Measurements from ENCODE around the gene SLC22A5. TPM values are rescaled to one million over a fixed set of nuclear protein-coding genes. Genes with fewer than 3 reads are reported as not detected.
A peak's percentile ranks its signal among the peaks of the same experiment; 100 is the strongest.
"Not testable (repeated sequence)": the region's sequence is repeated elsewhere in the genome, so short reads cannot be mapped to it uniquely, and the experiment has no call there.

Gene SLC22A5
- total RNA-seq, 1 donor from 2014 or later: 23.2 TPM

DNA sequence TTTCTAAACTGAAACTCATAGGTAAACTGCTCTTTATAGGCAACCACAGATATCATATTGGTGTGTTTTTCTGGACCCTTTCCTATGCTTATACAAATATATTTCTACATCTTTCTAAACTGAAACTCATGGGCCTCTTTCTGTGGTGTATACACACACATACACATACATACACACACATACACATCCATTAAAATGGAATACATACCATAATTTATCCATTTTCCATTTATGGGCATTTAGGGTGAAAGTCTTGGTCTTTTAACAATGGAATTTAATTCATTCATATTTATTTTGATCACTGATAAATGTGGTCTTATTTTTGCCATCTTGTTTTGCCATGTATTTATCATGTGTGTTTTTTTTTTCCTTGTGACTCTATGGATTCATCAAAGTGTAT lies 44.1 kb downstream of the SLC22A5 start:
- DNase-seq (ENCODE audit: low spot score): no peak

DNA sequence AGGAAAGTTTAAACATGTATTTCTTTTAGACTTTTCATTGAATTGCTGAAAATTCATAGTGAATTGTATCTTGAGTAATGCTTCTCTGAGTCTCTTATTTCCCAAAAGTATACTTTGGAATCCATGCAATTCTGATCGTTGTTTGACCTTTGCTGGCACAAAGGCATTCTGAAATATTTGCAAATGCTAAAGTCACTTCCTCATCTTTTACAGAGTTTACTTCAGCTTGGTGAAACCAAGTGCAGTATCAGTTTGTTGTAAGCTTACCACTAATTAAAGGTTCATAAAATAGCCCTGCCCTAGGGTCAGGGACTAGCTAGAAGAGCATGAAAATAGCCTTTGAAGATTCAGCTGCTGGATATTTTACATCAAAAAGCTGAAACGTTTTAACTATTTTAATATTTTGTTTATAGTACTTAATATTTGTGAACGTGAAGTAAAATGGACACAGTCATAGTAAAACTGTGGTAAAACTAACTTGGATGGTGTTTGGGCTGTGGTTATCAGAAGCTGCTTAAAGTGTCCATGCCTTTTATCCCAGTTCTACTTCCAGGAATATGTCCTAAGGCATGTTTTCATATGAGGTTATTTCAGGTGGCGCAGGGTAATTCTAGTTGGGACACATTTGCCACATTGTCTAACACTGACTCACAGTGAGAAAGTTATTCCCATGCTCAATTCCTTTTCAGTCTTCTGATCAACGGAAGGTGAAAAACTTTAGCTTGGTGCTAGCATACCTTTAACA lies 45.3 kb downstream of the SLC22A5 start:
- DNase-seq (ENCODE audit: low spot score): no peak

- not testable (repeated sequence) for DNase-seq (ENCODE audit: low spot score)
Observed at GRCh38 chr5:132415516-132415915, 46.0 kb downstream of the SLC22A5 start.

GRCh38 chr5:132416306-132417009 lies 46.9 kb downstream of the SLC22A5 start:
- no peak for DNase-seq (ENCODE audit: low spot score)

DNA sequence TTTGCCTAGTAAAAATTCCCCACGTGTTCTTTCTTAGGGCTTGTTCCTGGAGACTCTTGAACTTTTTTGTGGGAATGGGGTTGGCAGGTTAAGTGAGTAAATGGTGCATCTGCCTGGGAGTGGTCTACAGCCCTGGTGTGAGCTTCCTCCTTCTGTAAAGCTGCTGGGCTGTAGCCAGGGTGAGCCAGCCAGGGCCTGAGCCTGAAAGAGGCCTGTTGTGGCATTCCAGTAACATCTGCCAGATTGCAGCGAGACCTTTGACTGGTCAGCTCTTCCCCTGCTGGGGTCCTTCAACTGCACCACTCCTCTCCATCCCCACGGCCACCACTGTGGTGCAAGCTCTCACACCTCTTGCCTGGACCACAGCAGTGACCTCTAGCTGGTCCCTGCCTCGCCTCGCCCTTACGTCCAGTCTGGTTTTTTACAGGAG lies 47.5 kb downstream of the SLC22A5 start:
- DNase-seq (ENCODE audit: low spot score): no peak

DNA sequence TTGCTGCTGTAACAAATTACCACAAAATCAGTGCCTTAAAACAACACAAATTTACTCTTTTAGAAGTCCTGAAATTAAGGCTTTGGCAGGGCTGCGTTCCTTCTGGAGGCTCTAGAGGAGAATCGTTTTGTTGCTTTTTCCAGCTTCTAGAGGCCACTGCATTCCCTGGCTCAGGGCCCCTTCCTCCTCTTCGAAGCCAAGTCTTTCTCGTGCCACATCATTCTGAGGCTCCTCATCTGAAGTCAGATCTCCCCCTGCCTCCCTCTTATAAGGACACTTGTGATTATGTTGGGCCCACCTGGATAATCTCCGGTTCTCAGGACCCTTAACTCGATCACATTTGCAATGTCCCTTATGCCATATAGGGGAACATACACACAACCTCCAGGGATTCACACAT lies 48.0 kb downstream of the SLC22A5 start:
- no peak for DNase-seq (ENCODE audit: low spot score)

GRCh38 chr5:132417889-132418485 lies 48.5 kb downstream of the SLC22A5 start:
- DNase-seq (ENCODE audit: low spot score): peak; percentile 39

- DNase-seq (ENCODE audit: low spot score): no peak
Observed at GRCh38 chr5:132418881-132419280, 49.4 kb downstream of the SLC22A5 start.

DNA sequence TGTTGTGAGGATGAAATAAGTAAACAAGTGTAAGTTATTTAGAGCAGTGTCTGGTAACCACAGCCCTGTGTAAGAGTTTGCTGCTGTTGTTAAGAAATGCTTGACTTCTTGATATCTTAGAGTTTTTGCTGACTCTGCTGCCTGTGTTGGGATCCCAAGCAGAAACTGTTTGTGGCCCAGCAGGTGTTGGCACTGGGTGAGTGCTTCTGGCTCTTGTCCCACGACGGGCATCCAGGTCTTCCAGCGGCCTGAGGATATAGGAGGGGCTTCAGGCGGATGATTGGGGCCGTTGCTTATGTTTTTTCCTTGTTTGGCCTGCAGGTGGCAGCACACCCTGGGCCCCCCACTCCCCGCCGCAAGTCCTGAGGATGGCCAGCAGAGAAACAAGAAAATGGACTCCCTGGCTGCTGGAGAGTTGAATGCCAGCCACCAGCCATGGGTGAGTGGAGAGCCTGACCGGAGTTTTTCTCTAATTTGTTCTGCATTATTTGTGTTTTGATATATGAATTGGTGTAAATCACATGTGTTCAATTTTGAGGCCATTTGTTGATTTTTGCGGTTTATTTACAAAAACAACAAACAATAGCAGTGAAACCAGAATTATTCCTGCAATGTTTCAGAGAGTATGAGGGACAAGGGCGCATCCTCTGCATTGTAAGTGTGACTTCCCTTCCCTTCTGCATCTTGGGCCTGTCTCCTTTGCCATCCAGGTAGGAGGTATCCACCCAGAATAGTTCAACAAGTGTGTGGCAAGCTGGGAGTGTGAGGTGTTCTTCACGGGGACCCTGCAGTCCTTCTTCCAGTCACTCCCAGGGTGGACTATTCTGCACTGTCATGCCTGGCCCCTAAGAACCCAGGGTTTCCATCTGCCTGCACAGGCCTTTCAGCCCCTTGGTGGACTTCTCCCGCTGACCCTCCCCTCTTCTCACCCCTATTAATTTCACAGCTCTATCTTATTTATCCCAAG lies 50.3 kb downstream of the SLC22A5 start:
- peak; percentile 75 for DNase-seq (ENCODE audit: low spot score)

- no peak for DNase-seq (ENCODE audit: low spot score)
Observed at GRCh38 chr5:132420706-132421272, 51.3 kb downstream of the SLC22A5 start.

GRCh38 chr5:132421462-132421861 lies 52.0 kb downstream of the SLC22A5 start:
- DNase-seq (ENCODE audit: low spot score): no peak

DNA sequence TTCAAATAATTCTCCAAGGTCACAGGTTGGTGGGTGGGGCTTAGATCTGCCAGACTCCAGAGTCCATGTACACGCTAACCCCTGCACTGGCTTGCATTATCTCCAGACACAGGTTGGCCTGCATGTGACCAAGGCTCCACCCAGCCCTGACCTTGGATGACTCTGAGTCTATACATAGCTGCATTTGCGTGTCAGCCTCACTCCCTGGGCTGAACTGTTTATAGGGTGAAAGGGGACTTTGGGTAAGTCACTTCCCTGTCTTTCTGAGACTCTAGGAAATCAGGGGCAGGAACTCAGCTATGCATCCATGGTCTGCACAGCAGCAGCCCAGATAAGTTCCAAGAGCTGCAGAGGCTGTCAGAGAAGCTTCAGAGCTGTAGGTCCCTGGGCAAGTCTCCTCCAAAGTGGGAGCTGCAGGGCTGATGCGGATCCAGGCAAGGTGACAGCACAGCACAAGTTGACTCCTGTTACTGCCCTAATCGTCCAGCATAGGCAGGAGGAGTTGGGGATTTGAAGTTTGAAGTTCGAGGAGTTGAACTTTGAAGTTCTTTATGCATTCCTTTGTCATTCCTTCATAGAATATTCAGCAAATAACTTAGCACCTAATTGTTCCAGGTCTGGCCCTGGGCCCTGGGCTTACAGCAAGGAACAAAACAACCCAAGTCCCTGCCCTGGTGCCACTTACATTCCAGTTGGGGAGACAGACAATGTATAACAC lies 53.4 kb downstream of the SLC22A5 start:
- DNase-seq (ENCODE audit: low spot score): no peak

- DNase-seq (ENCODE audit: low spot score): no peak
Observed at GRCh38 chr5:132423438-132423898, 54.0 kb downstream of the SLC22A5 start.

DNA sequence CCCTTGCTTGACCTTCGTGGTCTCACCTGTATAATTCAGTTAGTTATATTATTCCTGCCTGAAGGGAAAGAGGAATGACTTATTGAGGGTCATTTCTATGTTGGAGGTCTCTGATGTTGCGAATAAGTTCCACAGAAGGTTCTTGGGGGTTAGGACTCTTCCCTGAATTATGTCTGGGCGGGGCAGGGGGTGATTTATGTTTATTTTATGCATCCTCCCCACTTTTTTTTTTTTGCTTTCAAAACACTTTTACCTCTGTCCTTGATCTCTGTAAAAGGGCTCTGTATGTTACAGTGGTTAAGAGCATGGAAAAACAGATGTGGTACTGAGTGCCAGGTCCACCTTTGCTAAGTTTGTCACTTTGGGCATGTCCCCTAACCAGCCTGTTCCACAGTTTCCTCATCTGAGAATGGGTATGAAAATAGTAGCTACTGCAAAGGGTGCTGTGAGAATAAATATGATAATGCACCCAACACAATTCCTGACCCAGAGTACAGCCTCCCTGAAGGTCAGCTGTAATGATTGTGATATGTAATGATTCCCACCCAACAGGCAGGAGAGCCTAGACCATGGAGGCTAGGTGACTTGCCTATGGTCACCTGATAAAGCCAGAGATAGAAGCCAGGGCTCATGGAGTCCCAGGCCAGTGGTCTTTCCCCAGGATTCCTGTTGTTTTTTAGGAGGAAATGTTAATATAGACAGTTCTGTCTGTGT lies 54.8 kb downstream of the SLC22A5 start:
- no peak for DNase-seq (ENCODE audit: low spot score)

DNA sequence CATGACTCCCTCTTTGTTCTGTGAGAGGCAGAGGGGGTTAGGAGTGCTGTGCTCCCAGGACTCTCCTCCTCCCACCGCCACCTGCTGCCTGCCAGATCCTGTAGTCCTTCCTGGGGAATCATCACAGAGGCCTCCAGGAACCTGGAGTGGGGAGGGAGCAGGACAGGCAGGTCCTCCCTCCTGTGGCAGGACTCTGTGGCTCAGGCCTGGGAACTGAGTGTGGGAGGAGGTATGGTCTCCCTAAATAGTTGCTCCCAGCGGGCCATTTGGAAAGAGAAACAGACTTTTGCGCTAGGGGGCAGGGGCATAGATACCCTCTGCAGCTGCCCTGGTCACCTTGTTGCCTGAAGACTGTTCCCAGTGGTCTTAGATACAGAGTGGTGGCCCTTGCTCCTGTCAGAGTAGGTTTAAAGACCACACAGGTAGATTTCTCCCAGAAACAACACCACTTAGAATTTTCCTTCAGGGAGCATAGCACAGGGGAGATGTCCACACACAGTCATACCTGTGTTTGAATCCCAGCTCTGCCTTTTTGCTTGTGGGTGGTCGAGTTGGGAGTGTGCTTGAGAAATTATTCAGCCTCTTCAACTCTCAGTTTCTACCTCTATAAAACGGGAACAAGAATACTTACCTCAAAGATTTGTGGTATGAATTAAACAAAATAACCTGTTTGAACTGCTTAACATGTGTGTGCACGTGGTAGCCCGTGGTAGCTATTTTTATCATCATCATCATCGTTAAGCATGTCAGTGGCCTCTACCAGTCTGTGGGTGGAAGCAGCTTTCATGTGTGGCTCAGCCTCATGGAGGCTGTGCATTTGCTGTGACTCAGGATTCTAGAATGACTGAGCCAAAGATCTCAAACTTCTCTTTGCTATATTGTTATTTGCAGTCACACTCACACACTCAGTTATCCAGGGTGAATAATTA lies 55.8 kb downstream of the SLC22A5 start:
- no peak for DNase-seq (ENCODE audit: low spot score)

DNA sequence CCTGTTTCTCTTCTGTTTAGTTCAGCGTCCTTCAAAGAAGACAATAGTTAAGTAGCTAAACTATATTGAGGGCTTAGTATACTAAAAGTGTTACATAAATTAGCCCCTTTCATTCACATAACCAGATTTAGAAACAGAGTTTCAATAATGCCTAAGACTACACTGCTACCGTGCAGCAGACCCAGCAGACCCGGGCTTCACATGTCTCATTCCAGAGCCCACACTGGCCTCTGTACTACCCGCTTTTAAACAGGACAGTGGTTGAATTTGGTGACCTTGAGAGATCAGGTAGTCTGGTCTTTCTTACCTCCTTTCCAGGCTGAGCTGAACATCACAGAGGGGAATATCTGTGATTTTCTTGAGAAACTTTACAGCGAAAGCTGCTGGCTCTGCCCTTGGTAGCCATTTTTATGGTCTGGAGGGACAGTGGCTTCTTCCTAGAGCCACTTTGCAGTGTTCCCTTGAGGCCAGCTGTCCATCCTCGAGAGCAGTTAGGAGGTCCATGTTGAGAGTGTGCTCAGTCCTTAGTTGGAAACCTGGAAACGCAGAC lies 56.5 kb downstream of the SLC22A5 start:
- DNase-seq (ENCODE audit: low spot score): no peak

DNA sequence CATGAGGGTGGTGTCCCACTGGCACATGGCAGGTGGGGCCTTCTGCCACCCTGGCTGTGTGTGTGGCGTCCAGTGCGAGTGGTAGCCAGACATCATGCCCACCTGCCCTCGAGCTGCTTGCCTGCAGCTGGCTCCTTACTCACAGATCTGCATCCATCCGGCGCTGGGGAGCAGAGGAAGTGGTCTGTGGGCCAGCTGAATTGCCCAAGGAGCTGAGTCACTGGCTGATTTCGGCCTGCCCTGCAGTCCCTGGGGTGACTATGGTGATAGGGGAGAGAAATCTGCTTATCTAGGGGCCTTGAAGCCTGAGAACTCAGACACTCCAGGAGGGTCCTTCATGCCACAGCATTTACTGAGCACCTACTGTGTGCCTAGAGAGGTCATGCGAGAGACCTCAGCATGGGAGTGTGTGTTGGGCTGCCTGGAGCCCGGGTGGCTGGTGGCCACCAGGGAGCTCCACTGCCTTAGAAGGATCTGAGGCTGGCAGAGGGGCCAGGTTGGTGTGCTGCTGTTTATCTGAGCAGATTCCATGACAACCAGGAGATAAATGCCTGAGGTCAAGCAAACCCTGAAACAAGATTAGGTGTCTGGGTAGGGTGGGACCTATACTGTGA lies 57.1 kb downstream of the SLC22A5 start:
- DNase-seq (ENCODE audit: low spot score): peak; percentile 80
